Liver (tissue), 9 donors: ENCODE results near the gene AMPD3. TPM values are rescaled to one million over a fixed set of nuclear protein-coding genes. Genes with fewer than 3 reads are reported as not detected.
A peak's percentile ranks its signal among the peaks of the same experiment; 100 is the strongest.

Experiments used
- DNase-seq: peaks from one replicate; pipeline ENCODE4 v3.0.0-alpha.2; 2017; ENCODE audit warnings: low spot score
- H3K27ac ChIP-seq, 2 donors: one replicate each; pipeline ENCODE4 v1.7.0; 2013; ENCODE audit warnings: inconsistent platforms in 2 of 2, low read length in 2 of 2, control low read depth in 1 of 2, low read depth in 1 of 2, mild to moderate bottlenecking in 1 of 2
- H3K27me3 ChIP-seq, 4 donors: one replicate each; pipeline versions ENCODE4 v1.6.1 to v1.7.0; 2013; ENCODE audit warnings: low read length in 3 of 4, inconsistent platforms in 1 of 4, mild to moderate bottlenecking in 1 of 4, moderate library complexity in 1 of 4; ENCODE audit not compliant: control insufficient read depth in 4 of 4, insufficient read depth in 4 of 4
- H3K36me3 ChIP-seq, 4 donors: one replicate each; pipeline versions ENCODE4 v1.6.1 to v1.7.0; 2013; ENCODE audit warnings: low read length in 3 of 4, mild to moderate bottlenecking in 3 of 4, low read depth in 1 of 4, moderate library complexity in 1 of 4; ENCODE audit not compliant: control insufficient read depth in 4 of 4, insufficient read depth in 3 of 4
- H3K4me1 ChIP-seq, 4 donors: one replicate each; pipeline versions ENCODE4 v1.6.1 to v1.7.0; 2013; ENCODE audit warnings: low read length in 3 of 4, mild to moderate bottlenecking in 3 of 4, moderate library complexity in 1 of 4; ENCODE audit not compliant: control insufficient read depth in 4 of 4, insufficient read depth in 4 of 4
- H3K4me3 ChIP-seq, 3 donors: one replicate each; pipeline versions ENCODE4 v1.6.1 to v1.7.0; 2013; ENCODE audit warnings: low read length in 3 of 3, control low read depth in 1 of 3, low read depth in 1 of 3, mild to moderate bottlenecking in 1 of 3
- H3K9ac ChIP-seq, 2 donors: one replicate each; pipeline ENCODE4 v1.7.0; 2013; ENCODE audit warnings: low read length in 2 of 2, mild to moderate bottlenecking in 2 of 2, moderate library complexity in 2 of 2, control low read depth in 1 of 2, low read depth in 1 of 2
- H3K9me3 ChIP-seq, 4 donors: one replicate each; pipeline versions ENCODE4 v1.6.1 to v1.7.0; 2013; ENCODE audit warnings: low read length in 3 of 4; ENCODE audit not compliant: control insufficient read depth in 4 of 4
- ATF3 ChIP-seq: IDR thresholded peaks from 2 replicates; pipeline ENCODE4 v1.6.1; 2016; ENCODE audit warnings: antibody characterized with exemption
- CTCF ChIP-seq: fragments of 150-350 bp; IDR thresholded peaks from 2 replicates; pipeline ENCODE4 v1.5.1; 2017; ENCODE audit warnings: improper control_type of control experiment, low read depth, low read length; ENCODE audit not compliant: missing input control
- EGR1 ChIP-seq, 2 donors: IDR thresholded peaks; 2 replicates each; pipeline ENCODE4 v1.6.1; 2016 to 2018; ENCODE audit warnings: antibody characterized with exemption in 2 of 2, low read depth in 2 of 2
- FOXA1 ChIP-seq: IDR thresholded peaks from 2 replicates; pipeline ENCODE4 v1.6.1; 2016; ENCODE audit warnings: antibody characterized with exemption
- FOXA2 ChIP-seq: IDR thresholded peaks from 2 replicates; pipeline ENCODE4 v1.6.1; 2016; ENCODE audit warnings: antibody characterized with exemption
- GABPA ChIP-seq, 2 donors: IDR thresholded peaks in 1 of 2; conservative IDR thresholded peaks in 1 of 2; 2 replicates each; pipeline ENCODE4 v1.6.1; 2016; ENCODE audit warnings: antibody characterized with exemption in 2 of 2, mild to moderate bottlenecking in 1 of 2, moderate library complexity in 1 of 2
- HNF4A ChIP-seq, 2 donors: conservative IDR thresholded peaks; 2 replicates each; pipeline ENCODE4 v1.6.1; 2016; ENCODE audit warnings: antibody characterized with exemption in 2 of 2, mild to moderate bottlenecking in 2 of 2
- HNF4G ChIP-seq: IDR thresholded peaks from 2 replicates; pipeline ENCODE4 v1.6.1; 2016; ENCODE audit warnings: antibody characterized with exemption
- JUND ChIP-seq, 2 donors: IDR thresholded peaks; 2 replicates each; pipeline ENCODE4 v1.6.1; 2016; ENCODE audit warnings: antibody characterized with exemption in 2 of 2
- MAX ChIP-seq: IDR thresholded peaks from 2 replicates; pipeline ENCODE4 v1.6.1; 2016; ENCODE audit warnings: antibody characterized with exemption
- NR2F2 ChIP-seq: IDR thresholded peaks from 2 replicates; pipeline ENCODE4 v1.6.1; 2016; ENCODE audit warnings: antibody characterized with exemption
- RAD21 ChIP-seq, 2 donors: IDR thresholded peaks; 2 replicates each; pipeline ENCODE4 v1.6.1; 2016; ENCODE audit warnings: antibody characterized with exemption in 2 of 2, mild to moderate bottlenecking in 2 of 2
- REST ChIP-seq: IDR thresholded peaks from 2 replicates; pipeline ENCODE4 v1.6.1; 2016; ENCODE audit warnings: antibody characterized with exemption, mild to moderate bottlenecking
- RXRA ChIP-seq, 2 donors: IDR thresholded peaks; 2 replicates each; pipeline ENCODE4 v1.6.1; 2017 to 2018; ENCODE audit warnings: antibody characterized with exemption in 2 of 2, mild to moderate bottlenecking in 1 of 2
- SP1 ChIP-seq: IDR thresholded peaks from 2 replicates; pipeline ENCODE4 v1.6.1; 2018; ENCODE audit warnings: antibody characterized with exemption, mild to moderate bottlenecking
- TAF1 ChIP-seq: conservative IDR thresholded peaks from 2 replicates; pipeline ENCODE4 v1.6.1; 2016; ENCODE audit warnings: antibody characterized with exemption, mild to moderate bottlenecking
- YY1 ChIP-seq: IDR thresholded peaks from 2 replicates; pipeline ENCODE4 v1.6.1; 2016; ENCODE audit warnings: antibody characterized with exemption, mild to moderate bottlenecking
- ZBTB33 ChIP-seq: IDR thresholded peaks from 2 replicates; pipeline ENCODE4 v1.6.1; 2016; ENCODE audit warnings: antibody characterized with exemption
- WGBS: extraction: QIAGEN DNeasy Blood & Tissue Kit; methylation state at CpG from one replicate; pipeline ENCODE4 v1.1.7; 2013; 5-methylcytosine and 5-hydroxymethylcytosine counted together
- polyA plus RNA-seq, 2 donors: library from polyadenylated mRNA; stranded (reverse) in 1 of 2; unstranded in 1 of 2; fragments of 200-250 nt in 1 of 2; fragments of >200 nt in 1 of 2; fragmentation: Nextera tagmentation in 1 of 2; extraction: Ambion mirVana in 1 of 2; gene quantifications; one replicate each; pipeline versions ENCODE4 v1.2.1 to v1.2.3, GENCODE V29; 2013 to 2015
- total RNA-seq, 2 donors: library from RNA; depleted of rRNA; stranded (reverse); fragments of >200 nt; gene quantifications; one replicate each; pipeline ENCODE4 v1.2.3, GENCODE V29; 2014
- donor health status: healthy.
- donor health status: healthy.
- donor health status: healthy.
- donor health status: healthy.
- donor health status: healthy.

The AMPD3 gene
- total and polyA plus RNA-seq, 4 donors: 0.40 to 7.4 (median 1.1) TPM

- no peak for DNase-seq
- Histone ChIP-seq H3K27ac (peak overlapping the region in 1 of 2 donors; percentile 72), H3K4me1 (peaks cover 0 to 12% (median 2%) of the 10 kb centered on the region in 4 donors), H3K9me3 (no peaks in the 10 kb centered on the region), H3K27me3 (no peaks in the 10 kb centered on the region), H3K9ac (no peak overlapping the region), H3K4me3 (no peak overlapping the region), H3K36me3 (no peaks in the 10 kb centered on the region)
- no peak for TF ChIP-seq NR2F2
- TF ChIP-seq ATF3: no peak
- no peak for TF ChIP-seq RAD21 (IDR thresholded peaks at IDR 0.05)
- no peak for TF ChIP-seq CTCF
- TF ChIP-seq TAF1: no peak
- TF ChIP-seq MAX: no peak
- no peak for TF ChIP-seq REST
- TF ChIP-seq EGR1 (IDR thresholded peaks at IDR 0.05; ENCODE audit: low read depth in 2 of 2): no peak
- no peak for TF ChIP-seq JUND (IDR thresholded peaks at IDR 0.05)
- TF ChIP-seq GABPA (IDR thresholded peaks at IDR 0.05 in 1 of 2, conservative IDR thresholded peaks at IDR 0.05 in 1 of 2): no peak
- TF ChIP-seq RXRA (IDR thresholded peaks at IDR 0.05): no peak
- no peak for TF ChIP-seq FOXA1
- no peak for TF ChIP-seq SP1
- TF ChIP-seq FOXA2: no peak
- TF ChIP-seq YY1: no peak
- TF ChIP-seq HNF4A (conservative IDR thresholded peaks at IDR 0.05): no peak
- no peak for TF ChIP-seq HNF4G
- TF ChIP-seq ZBTB33: no peak
- WGBS: 62% methylated on average over 4 of the region's 4 CpGs
Observed at GRCh38 chr11:10451426-10452116, 3.5 kb upstream of the AMPD3 start.
